T-helper 2 cell (primary cell): ENCODE results near the gene TRDMT1.
A peak's percentile ranks its signal among the peaks of the same experiment; 100 is the strongest.

Experiments
- DNase-seq, 5 experiments: peaks; one replicate each; pipeline versions ENCODE4 v3.0.0 to v3.0.0-alpha.2; 2012 to 2022

TRDMT1 gene

DNA sequence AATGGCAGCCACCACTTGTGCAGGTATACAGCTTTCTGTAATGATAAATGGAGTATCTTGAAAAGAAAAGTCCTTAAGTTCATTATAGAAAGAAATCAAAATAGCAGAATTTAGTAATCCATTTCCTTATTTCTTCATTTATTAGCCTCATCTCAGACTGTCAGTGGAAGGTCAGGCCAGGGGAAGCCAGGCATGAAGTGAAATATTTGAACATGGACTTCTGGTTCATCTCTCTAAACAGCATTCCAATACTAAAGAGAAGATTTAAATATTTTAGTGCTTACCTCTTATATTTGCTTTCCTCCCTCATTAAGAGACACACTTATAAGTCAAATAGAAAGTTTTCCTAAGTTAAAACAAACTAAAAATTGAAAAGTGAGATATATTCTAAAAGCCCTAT is 26.8 kb downstream of the TRDMT1 start:
- no peak for DNase-seq

DNA sequence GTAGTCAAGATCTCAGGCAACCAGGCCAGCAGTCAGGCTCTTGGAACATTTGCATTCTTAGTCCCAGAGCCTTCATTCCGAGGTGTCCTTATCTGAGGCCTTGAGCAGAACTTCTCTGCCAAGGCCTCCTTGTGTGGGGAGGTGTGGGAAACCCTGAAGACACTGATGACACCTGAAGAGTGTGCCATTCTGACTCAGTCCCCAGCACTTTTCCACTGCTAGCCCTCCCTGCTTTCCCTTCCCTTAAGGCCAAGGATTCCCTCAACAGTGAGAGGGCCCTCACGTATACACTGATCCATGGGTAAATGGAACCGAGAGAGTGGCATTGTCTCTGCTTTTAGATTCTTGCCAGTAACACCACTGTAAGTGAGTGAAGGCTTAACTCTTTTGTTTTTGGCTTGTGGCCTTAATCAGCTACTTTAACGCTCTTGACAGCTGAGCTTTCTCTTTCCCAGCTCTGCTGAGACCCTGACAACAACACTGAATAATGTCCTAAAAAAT is 30.3 kb downstream of the TRDMT1 start:
- DNase-seq, result no peak

DNA sequence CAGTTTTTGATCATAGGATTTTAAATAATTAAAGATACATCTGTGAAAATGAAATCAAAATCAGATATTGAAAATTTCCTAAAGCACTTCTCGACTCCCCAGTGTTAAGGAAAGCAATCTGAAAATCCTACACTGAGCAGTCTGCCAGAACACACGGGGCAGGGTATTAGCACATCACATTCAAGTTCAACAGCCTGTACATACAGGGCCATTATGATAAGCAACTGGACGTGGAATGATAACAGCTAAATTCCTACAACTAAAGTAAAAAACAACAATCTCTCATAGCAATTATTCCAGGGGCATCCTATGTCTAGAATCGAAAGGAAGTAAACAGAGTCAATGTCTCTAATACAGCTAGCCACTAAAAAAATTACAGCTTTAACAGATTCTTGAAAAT is 31.7 kb downstream of the TRDMT1 start:
- no peak for DNase-seq

DNA sequence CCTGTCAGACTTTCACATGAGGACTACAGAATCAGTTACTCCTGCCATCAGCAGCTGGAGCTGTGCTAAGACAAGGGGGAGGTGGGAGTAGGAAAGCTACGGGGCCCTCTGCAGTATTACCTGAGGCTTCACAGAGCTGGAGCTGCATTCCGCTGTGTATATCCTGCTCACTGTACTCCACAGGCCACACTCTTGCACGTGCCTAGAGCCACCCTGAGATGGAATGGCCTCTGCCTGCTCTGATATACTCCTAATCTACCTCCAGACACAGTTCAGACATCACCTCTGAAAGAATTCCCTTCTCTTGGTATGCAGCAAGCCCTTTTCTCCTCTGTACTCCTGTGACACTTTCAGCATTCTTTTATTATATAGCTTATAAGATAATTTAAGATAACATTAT is 34.8 kb downstream of the TRDMT1 start:
- DNase-seq, result no peak

DNA sequence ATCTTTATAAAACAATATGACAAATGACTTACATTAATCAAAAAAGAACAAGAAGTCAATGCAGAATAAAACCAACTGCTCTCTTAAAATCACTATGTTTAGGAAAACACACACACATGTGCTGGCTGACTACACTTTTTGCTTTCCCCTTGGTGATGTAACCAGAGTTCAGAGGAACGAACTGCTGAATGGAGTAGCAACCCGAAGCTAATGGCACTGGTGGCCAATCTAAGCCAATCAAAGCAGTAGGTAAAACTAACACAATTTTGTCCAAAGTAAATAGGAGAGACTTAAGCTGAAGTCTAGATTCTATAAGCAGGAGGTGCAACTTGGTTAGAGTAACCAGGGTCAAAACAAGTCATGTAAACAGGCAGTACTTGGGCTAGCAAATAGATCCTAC is 38.6 kb downstream of the TRDMT1 start:
- no peak for DNase-seq

DNA sequence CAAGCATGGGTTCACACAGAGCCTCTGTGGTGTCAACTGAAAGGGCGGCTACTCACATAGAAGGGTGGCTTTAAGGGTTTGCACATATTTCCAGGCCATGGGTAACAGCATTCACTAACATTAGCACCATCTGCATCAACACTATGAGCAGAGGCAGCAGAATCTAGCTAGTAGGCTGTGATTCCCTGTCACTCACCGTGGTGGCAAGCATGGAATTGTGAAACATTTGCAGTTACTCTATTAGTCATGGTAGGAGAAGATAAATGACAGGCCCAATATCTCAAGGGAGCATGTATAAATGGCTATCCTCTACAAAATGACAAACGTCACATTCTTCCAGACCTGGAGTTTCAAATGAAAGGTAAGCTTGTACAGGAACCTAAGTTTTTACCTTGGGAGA is 39.7 kb downstream of the TRDMT1 start:
- no peak for DNase-seq

DNA sequence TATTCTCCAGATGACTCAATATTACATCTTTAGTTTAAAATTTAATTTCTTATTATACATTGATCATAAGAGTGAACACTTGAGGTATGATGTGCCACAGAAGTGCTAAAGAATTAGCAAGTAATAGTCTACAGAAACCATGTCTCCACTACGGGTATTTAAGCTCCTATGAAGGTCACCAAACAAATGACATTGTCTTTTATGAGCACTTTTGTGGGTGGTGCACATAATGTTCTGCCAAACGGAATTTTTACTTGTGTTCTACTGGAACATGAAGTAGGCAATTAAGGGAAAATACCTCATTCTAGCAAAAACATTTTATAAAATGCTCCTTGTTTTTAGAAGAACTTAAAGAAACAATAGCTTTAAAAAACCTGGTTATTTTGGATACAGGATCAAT is 44.4 kb downstream of the TRDMT1 start:
- DNase-seq, result no peak

DNA sequence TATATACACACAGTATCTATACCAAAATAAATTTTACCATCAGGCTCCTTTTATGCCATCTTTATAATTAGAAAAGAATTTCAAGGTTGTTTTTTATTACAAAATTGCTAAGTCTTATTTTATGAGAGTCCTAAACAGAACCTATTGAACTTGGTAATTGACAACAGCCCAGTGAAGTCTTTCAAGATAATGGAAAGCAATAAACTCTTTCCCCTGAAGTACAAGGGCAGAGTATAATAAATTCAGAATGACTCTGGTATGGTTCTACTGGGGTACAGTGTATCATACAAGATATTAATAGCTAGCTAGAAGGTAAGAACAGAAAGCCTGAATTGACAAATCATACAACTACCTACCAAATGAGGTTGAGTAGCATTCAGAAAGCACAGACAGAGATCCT is 45.6 kb downstream of the TRDMT1 start:
- no peak for DNase-seq

DNA sequence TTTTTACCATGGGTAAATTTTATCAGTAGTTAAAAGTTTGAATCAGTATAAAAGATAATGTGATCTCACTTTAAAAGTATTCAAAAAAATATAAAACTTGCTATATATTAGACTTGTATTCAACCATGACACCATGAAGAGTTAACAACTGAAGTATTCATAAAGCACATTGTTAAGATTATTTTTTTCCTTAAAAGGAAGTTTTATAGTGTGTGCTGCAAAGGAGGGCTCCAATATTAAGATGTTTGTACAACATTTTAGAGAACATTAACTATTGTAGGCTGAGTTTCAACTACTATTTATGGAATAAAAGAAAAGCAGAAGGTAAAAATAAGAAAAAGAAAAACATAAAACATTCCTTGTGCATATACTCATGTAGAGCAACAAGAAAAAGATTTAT is 47.4 kb downstream of the TRDMT1 start:
- DNase-seq, result no peak

DNA sequence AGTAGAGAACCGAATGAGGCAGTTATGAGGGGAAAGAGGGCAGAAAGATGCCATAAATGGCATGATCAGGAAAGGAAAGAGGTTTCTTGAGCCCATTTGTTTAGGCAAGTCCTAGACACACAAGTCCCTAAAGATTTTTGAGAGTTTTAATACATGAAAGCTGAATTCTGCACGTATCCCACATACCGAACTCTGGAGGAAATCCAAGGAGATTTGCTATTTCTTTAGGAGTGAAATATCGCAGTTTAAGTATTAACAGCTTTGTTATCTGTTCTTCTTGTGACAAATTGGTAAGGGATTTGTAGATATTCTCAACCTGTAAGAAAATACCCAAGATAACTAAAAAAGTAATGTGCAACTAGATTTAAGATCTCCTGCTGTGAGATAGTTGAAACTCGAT is 48.2 kb downstream of the TRDMT1 start:
- no peak for DNase-seq

DNA sequence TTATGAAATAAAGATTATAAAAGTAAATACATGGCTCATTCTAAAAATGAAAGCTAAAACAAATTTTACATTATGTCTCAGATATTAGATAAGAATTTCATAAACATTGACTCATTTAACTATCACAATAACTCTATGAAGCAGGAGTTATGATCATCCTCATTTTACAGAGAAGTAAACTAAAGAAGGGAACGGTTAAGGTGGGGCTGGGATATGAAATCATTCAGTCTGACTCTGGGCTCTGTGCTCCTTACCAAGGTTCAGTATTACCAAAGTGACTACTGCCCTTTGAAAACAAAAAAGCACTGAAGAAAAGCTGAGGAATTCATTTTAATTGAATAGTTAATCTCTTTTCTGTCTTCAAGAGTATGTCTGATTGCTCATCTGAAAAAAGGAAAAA is 49.8 kb downstream of the TRDMT1 start:
- no peak for DNase-seq

DNA sequence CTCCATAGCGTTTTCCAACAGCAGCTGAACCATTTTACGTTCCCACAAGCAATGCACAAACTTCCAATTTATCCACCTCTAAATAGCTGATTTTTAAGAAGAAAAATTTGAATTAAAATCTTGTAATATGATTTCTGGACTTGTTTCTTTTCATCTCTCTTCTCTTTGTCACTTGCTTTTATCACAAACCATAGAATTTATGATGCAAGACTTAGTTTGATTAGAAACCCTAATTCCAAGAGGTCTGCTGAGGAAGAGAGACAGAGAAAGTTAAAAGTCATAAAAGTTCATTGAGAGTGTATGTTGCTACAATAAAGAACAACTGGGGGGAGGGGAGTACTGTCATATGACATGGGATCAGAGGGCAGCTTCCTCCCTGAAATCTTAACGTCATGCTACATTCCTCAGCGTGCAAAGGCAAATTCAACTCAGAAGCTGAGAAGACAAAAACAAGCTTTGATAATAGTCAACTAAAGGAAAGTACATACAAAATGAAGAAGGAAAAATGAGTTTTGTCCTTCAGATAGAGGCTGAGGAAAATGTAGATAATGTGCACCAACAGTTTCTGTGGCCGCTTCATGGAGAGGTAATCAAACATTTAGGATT is 53.5 kb downstream of the TRDMT1 start:
- no peak for DNase-seq

DNA sequence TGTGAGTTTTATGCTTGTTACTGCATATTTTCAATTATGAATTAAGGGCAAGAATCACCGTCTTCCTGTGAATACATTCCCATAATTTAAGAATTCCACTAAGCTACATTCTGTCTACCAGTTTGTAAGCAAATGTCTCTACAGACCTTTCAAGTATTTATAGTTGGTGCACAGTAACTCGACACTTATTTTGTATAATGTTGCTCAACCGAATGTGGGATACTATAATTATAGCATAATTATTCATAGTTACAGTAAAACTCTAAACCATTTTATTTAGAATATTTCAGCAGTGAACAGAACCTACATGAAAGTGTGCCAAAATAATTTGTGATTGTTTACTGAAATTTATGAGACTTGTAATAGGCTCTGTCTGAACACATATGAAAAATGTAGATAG is 54.6 kb downstream of the TRDMT1 start:
- no peak for DNase-seq

DNA sequence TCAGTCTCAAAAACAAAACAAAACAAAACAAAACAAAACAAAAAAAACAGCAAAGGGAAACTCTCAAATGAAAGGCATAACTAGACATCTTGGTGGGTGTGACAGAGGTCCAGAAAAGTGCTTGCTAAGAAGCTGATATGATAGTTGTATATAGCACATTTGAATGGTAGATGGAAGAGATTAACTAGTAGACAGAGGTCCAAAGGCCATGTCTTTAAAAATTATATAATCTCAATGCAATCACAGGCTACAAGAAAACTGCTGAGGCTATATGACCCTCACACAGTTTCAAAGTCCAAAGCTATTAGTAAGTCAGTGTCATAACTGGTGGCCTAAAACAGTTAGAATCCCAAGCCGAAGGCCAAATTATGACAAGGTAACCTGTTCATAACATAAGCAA is 56.2 kb downstream of the TRDMT1 start:
- DNase-seq, result no peak

DNA sequence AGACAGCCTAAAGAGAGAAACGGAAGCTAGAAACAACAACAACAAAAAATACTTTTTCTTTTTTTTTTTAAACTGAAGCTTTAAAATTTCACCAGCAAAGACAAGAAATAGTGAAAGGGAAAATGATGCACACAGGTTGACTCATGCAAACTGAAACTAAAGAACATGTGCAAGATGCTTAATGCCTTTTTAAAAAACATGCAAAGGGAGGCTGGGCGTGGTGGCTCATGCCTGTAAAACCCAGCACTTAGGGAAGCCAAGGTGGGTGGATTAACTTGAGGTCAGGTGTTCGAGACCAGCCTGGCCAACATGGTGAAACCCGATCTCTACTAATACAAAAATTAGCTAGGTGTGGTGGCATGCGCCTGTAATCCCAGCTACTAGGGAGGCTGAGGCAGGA is 56.7 kb downstream of the TRDMT1 start:
- peak in 2 of 5 experiments; percentile 26 to 75 for DNase-seq

DNA sequence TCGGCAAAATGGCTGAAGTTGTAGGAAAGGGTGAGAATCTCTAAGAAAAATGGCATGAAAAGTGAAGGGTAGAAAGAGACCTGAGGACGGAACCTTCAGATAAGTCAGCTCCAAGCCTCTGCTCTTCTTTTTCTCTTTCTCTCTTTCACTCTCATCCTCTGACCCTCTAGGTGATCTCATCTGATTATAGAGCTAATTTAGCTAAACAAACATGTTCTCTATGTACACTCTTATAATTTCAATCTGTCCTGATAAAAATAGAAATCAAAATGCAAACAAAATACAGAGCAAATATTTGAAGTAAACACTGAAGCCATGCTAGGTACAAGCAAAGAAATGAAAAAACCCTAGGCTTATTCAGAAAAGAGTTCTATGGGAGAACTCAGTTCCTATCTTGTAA is 57.4 kb downstream of the TRDMT1 start:
- DNase-seq, result no peak

DNA sequence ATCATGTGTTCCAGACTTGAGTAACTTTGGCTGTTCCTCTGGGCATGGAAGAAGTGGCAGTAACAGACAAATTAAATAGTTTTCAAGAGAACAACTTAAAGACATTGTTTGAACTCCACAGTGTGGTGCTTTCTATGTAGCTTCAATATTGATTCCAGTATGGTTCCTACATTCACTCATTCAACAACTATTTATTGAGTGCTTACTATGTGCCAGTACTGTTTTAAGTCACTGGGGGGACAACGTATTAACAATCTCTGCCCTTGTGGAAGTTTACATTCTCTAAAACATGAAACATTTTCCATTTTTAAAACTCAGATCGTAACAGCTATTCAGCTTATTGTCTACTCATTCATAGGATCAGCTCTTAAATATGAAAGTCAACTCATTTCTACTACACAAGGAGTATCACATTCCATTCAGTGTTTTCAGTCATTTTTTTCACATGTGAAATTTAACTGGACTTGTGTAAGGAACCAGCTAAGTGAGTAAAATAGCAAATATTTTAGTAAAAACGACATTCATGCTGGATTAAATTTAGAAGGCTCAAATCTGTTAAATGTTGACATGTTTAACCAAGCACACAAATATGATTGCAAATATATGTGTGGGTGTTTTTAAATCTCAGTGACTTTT is 58.3 kb downstream of the TRDMT1 start:
- no peak for DNase-seq

DNA sequence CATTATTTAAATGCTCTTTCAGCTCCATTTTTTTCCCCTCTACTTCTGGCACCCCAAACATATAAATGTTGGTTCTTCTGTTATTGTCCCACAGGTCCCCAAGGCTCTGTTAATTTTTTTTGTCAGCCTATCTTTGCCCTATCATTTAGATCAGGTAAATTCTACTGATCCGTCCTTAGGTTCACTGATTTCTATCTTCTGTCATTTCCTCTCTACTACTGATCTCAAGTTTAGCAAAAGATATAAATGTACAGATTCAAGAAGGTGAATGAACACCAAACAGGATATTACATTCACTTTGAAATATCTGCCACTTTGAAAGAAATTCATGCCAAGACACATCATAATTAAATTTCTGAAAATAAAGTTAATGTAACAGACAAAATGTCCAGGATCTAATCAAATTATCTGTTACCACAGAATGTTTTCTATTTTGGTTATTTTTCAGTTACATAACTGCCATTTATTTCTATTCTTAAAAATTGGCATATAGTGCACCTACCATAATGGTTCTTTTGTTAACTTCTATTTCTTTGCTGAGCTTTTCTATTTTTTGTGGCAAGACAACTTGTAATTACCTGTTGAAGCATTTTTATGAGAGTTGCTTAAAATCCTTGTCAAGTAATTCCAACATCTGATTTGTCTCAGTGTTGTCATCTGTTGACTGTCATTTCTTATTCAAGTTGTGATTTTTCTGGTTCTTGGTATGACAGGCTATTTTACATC is 59.8 kb downstream of the TRDMT1 start:
- DNase-seq, result peak in 1 of 5 experiments; percentile 54

DNA sequence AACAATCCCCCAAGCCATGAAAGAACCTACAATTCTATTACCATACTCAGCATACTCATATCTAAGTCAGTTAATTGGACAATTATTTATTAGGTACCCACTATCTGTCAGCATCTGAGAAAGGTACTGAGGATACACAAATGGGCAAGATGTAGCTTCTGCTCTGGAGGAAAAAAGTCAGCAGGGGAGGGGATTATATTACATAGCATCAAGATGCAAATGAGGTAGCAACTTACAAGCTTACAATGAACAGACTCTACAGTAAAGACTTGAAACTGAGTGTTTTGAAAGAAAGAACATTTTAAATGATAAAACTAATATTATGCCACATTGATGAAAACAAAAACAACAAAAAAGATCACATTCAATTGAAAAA is 61.1 kb downstream of the TRDMT1 start:
- no peak for DNase-seq

DNA sequence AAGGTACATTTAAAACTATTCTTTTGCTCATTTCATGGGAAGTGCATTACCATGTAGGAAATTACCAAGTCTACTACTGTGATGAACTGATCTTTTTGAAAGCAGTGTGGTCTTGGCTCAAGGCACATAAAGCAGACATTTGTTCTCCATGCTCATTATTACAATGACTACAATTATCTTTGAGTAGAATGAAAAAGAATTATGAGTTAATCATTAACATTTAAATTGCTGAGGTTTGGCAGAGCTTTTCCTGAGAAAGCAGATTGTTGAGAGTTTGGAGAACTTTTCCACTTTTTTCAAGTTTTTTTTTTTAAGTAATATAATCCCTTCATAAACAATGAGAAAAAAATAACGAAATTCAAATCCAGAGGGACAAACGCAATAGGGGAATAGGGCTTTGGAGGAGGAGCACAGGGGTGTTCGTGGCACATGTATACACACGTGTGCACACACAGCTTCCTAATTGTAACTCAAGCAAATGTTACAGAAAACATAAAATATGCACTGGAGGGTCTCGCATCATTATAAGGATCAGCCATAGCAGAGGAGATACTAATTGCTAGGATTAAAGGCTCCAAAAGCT is 62.9 kb downstream of the TRDMT1 start:
- DNase-seq, result no peak

DNA sequence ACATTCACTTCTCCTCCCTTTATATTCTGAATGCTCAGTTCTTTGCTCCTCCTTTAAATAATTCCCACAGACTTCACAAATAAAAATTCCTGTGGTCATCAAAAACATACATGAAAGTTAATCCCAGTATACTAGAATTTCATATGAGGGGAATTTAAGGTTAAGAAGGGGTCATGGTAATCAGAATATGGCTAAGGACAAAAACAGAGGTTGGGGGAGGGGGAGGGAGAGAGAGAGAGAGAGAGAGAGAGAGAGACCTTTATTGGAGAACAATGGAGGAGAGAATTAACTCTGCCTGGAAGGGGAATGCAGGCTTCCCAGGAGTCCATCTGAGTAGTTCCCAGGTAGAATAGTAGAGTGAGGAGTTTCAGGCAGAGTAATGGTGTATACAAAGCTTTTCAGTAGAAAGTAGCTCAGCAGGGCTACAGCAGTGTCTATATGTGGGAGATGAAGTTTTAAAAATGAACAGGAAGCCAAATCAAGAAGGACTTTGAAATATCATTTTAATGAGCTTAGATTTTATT is 66.7 kb downstream of the TRDMT1 start:
- no peak for DNase-seq

DNA sequence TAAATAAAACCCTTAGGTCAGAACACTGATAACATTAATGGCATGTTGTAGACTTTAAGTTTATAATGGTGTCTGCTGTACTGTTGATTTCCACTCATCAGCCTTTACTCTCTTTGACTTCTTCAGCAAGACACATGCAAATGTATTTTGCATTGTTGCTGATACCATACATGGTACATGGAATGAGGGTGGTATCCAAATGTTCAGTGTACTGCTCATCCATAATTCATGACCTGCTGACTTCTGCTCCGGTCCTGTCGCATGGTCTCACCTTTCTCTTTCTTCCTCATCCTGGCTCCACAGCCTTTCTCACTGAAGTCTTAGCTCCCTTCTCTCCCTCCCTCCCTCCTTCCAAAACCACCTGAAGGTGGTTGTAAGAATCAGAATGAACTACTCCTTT is 67.2 kb downstream of the TRDMT1 start:
- no peak for DNase-seq

DNA sequence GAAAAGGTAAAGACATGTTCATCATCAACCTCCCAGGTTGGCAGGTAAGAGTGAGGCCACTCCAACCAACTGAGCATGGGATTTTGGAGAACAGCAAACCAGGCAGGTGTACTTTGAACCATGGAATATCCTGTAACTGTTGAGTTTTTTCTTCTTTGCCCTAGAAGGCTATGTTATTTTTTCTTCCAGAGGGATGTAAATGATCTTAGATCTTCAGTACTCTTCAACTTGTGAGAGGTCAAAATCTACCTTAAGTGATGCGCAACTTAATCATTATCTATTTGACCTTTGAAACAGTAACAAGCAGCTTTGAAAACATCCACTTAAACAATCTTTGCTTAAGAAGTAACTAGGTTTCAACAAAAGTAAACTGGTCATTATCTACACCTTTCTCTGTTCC is 71.7 kb downstream of the TRDMT1 start, which contains the start of gene CUBN:
Gene CUBN, minus strand, starts transcription at position 71 of the 400 bp plus-strand sequence. Its CDS starts 46 bp downstream, at position 25.
- DNase-seq, result no peak

DNA sequence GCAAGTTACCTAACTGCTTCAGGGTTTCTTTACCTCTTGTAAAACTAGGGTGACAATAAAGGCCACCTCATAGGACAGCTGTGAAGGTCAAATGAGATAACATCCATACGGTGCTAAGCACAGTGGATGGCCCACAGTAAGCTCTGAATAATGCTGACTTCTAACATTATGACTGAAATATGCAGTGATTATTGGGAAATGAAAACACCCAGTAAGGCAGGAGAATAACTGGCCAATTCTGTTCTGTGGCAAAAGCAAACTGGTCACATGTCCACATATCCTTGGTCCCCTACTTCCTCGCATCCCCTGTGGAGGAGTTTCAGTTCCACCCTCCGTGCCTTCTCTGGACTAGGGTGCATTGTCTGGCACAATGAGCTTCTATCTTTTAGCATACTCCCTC is 73.2 kb downstream of the TRDMT1 start:
- DNase-seq, result no peak
